Keratinocyte (primary cell): ENCODE measurements around the gene PHKA1. TPM values are rescaled to one million over a fixed set of nuclear protein-coding genes. Genes with fewer than 3 reads are reported as not detected.
"Not testable (repeated sequence)": the region's sequence is repeated elsewhere in the genome, so short reads cannot be mapped to it uniquely, and the experiment has no call there.

Experiments used
- DNase-seq: peaks from one replicate; pipeline ENCODE4 v3.0.0-alpha.2; 2011; ENCODE audit warnings: low read depth, missing footprints, low spot score
- FAIRE-seq: peaks from 2 replicates; lab custom pipeline; 2011; peaks lifted over from hg19 to GRCh38; lab: Jason Lieb, UNC
- H2AFZ ChIP-seq: 2 replicates; pipeline ENCODE4 v1.6.0; 2012; ENCODE audit warnings: low read length, control low read depth, inconsistent platforms; ENCODE audit not compliant: control insufficient read depth
- H3K27ac ChIP-seq: 2 replicates; pipeline ENCODE4 v1.5.1; 2011; ENCODE audit warnings: low read length; ENCODE audit not compliant: control insufficient read depth, insufficient read depth
- H3K27me3 ChIP-seq: 3 replicates; pipeline ENCODE4 v1.6.0; 2011; ENCODE audit warnings: low read length; ENCODE audit not compliant: control insufficient read depth, insufficient read depth; ENCODE audit errors: extremely low read depth
- H3K36me3 ChIP-seq, 2 experiments: 2 replicates in 1 of 2; 3 replicates in 1 of 2; pipeline ENCODE4 v1.5.1; 2011; ENCODE audit warnings: low read length in 2 of 2, mild to moderate bottlenecking in 1 of 2; ENCODE audit not compliant: control insufficient read depth in 2 of 2, insufficient read depth in 2 of 2; ENCODE audit errors: extremely low read depth in 1 of 2
- H3K4me1 ChIP-seq: 3 replicates; pipeline ENCODE4 v1.5.1; 2011; ENCODE audit warnings: low read length; ENCODE audit not compliant: control insufficient read depth, insufficient read depth; ENCODE audit errors: extremely low read depth
- H3K4me2 ChIP-seq: 3 replicates; pipeline ENCODE4 v1.6.0; 2011; ENCODE audit warnings: low read depth, low read length; ENCODE audit not compliant: control insufficient read depth, insufficient read depth; ENCODE audit errors: extremely low read depth
- H3K4me3 ChIP-seq, 3 experiments: fragments of 200-600 bp in 1 of 3; sonication (generic) in 1 of 3; 2 replicates in 2 of 3; 3 replicates in 1 of 3; pipeline ENCODE4 v1.5.1; 2011 to 2016; ENCODE audit warnings: low read length in 3 of 3, mild to moderate bottlenecking in 3 of 3, control low read depth in 2 of 3, inconsistent platforms in 1 of 3, low read depth in 1 of 3, mixed read lengths in 1 of 3, mixed run types in 1 of 3, moderate library complexity in 1 of 3; ENCODE audit not compliant: control insufficient read depth in 2 of 3, insufficient read depth in 2 of 3; ENCODE audit errors: extremely low read depth in 1 of 3
- H3K79me2 ChIP-seq: 2 replicates; pipeline ENCODE4 v1.6.0; 2012; ENCODE audit warnings: low read length; ENCODE audit not compliant: control insufficient read depth, insufficient read depth
- H3K9ac ChIP-seq: 3 replicates; pipeline ENCODE4 v1.6.0; 2011; ENCODE audit warnings: low read length; ENCODE audit not compliant: control insufficient read depth, insufficient read depth; ENCODE audit errors: extremely low read depth
- H3K9me1 ChIP-seq: 3 replicates; pipeline ENCODE4 v1.6.0; 2011; ENCODE audit warnings: low read length; ENCODE audit not compliant: control insufficient read depth, insufficient read depth; ENCODE audit errors: extremely low read depth
- H3K9me3 ChIP-seq: 2 replicates; pipeline ENCODE4 v1.5.1; 2012; ENCODE audit warnings: low read depth, low read length; ENCODE audit not compliant: control insufficient read depth
- H4K20me1 ChIP-seq: 3 replicates; pipeline ENCODE4 v1.6.0; 2011; ENCODE audit warnings: low read length; ENCODE audit not compliant: control insufficient read depth, insufficient read depth; ENCODE audit errors: extremely low read depth
- CTCF ChIP-seq, 3 experiments: IDR thresholded peaks in 1 of 3; conservative IDR thresholded peaks in 1 of 3; optimal IDR thresholded peaks in 1 of 3; 2 replicates in 2 of 3; 3 replicates in 1 of 3; pipeline versions ENCODE3 to v1.5.1; 2011; ENCODE audit warnings: low read length in 3 of 3, mild to moderate bottlenecking in 3 of 3, moderate library complexity in 2 of 3, control low read depth in 1 of 3, inconsistent platforms in 1 of 3; ENCODE audit not compliant: insufficient read depth in 2 of 3; ENCODE audit errors: extremely low read depth in 1 of 3
- EZH2 ChIP-seq: IDR thresholded peaks from one replicate; pipeline ENCODE4 v1.6.1; 2012; ENCODE audit warnings: inconsistent platforms, mild to moderate bottlenecking, low read length, moderate library complexity
- dilution Hi-C: fragments of 300-500 bp; cut with MboI; formaldehyde crosslinking; loops from one replicate; pipeline ENCODE4 v1.7.0; 2020; ENCODE audit warnings: low sequenced_read_pairs; ENCODE audit not compliant: extremely low pct_ligation_motif_present
- polyA plus RNA-seq, 5 experiments: library from polyadenylated mRNA; depleted of rRNA in 3 of 5; stranded (reverse) in 3 of 5; stranded (forward) in 1 of 5; unstranded in 1 of 5; fragments of >200 nt; gene quantifications; 1 replicate in 1 of 5; 2 replicates in 3 of 5; 3 replicates in 1 of 5; pipeline versions ENCODE4 v1.2.1 to v1.2.3, GENCODE V29; 2011 to 2012; ENCODE audit warnings: missing spikeins in 2 of 5, low read depth in 1 of 5, low replicate concordance in 1 of 5

The PHKA1 gene
- polyA plus RNA-seq, 1 donor (not counting 4 experiments of a cell fraction or from before 2014, with no cell fraction given), result 7.1 TPM

GRCh38 chrX:72735561-72735960 is 21.5 kb upstream of the PHKA1 start:
- Histone ChIP-seq H3K27me3 (no peaks in the 10 kb centered on the region), H3K4me2 (no peak overlapping the region), H3K4me3 (no peak overlapping the region), H3K79me2 (no peaks in the 10 kb centered on the region), H3K9ac (no peak overlapping the region), H3K27ac (no peak overlapping the region), H4K20me1 (no peaks in the 10 kb centered on the region), H2AFZ (no peak overlapping the region), H3K9me1 (no peaks in the 10 kb centered on the region), H3K9me3 (no peaks in the 10 kb centered on the region), H3K4me1 (no peaks in the 10 kb centered on the region), H3K36me3 (no peaks in the 10 kb centered on the region)
- dilution Hi-C loops, result no loop called here
- DNase-seq (no peak), FAIRE-seq (no peak)
- TF ChIP-seq EZH2 (no peak), CTCF (optimal IDR thresholded peaks at IDR 0.05 in 1 of 3, IDR thresholded peaks at IDR 0.05 in 1 of 3, conservative IDR thresholded peaks at IDR 0.05 in 1 of 3; ENCODE audit: extremely low read depth in 1 of 3, insufficient read depth in 2 of 3, low read length in 3 of 3) (no peak)

DNA sequence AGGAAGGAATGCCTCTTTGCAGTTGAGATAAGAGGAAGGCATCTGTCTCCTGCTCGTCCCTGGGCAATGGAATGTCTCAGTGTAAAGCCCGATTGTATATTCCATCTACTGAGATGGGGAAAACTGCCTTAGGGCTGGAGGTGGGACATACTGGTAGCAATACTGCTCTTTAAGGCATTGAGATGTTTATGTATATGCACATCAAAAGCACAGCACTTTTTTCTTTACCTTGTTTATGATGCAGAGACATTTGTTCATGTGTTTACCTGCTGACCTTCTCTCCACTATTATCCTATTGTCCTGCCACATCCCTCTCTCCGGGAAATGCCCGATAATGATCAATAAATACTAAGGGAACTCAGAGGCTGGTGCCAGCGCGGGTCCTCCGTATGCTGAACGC is 19.5 kb upstream of the PHKA1 start:
- H3K27me3 ChIP-seq, FAIRE-seq, H3K9me3 ChIP-seq, H3K79me2 ChIP-seq, H2AFZ ChIP-seq, H3K9ac ChIP-seq, H3K27ac ChIP-seq, H3K36me3 ChIP-seq, DNase-seq, H3K4me2 ChIP-seq, H3K4me3 ChIP-seq, dilution Hi-C loops, H3K4me1 ChIP-seq, H3K9me1 ChIP-seq, H4K20me1 ChIP-seq: not testable (repeated sequence)

DNA sequence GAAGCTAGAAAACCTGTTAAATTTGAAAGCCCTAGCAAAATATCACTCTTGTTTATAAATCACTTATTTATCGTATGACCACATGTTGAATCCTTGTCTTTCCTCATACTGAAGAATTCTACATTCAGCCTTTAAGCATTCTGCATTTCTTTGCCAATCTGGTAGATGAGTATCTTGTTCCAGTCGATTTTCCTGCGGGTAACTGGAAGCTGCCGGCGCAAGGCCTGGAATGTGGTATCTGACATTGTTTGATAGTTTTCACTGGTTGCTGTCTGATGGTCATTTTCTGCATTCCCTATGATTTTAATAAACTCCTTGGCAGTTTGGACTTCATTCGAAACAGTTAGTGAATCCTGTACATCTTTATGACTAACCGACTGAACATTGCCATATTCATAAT is 13.7 kb upstream of the PHKA1 start:
- dilution Hi-C loops, result no loop called here
- no peaks in the 10 kb centered on the region for H3K79me2 ChIP-seq
- H3K27me3 ChIP-seq, result no peaks in the 10 kb centered on the region
- H3K9ac ChIP-seq, result no peak overlapping the region
- no peaks in the 10 kb centered on the region for H3K9me1 ChIP-seq
- no peak overlapping the region for H3K27ac ChIP-seq
- no peak overlapping the region for H2AFZ ChIP-seq
- no peak overlapping the region for H3K4me3 ChIP-seq
- FAIRE-seq (no peak), DNase-seq (no peak)
- H3K4me2 ChIP-seq, result no peak overlapping the region
- no peaks in the 10 kb centered on the region for H3K9me3 ChIP-seq
- no peaks in the 10 kb centered on the region for H4K20me1 ChIP-seq
- no peaks in the 10 kb centered on the region for H3K4me1 ChIP-seq
- TF ChIP-seq CTCF (optimal IDR thresholded peaks at IDR 0.05 in 1 of 3, IDR thresholded peaks at IDR 0.05 in 1 of 3, conservative IDR thresholded peaks at IDR 0.05 in 1 of 3; ENCODE audit: extremely low read depth in 1 of 3, insufficient read depth in 2 of 3, low read length in 3 of 3) (no peak), EZH2 (no peak)
- H3K36me3 ChIP-seq, result no peaks in the 10 kb centered on the region
